Hematopoietic multipotent progenitor cell treated with erythropoietin and hydrocortisone succinate and interleukin-3 and kit ligand, for 17 days (in vitro differentiated cells): ENCODE results near the gene FBXO31.

Experiments used
- DNase-seq: peaks from one replicate; pipeline ENCODE4 v3.0.0-alpha.2; 2015; ENCODE audit warnings: low spot score

The FBXO31 gene

GRCh38 chr16:87383505-87384161, at the start of gene FBXO31:
FBXO31 (minus strand) TSS chr16:87383776; CDS start chr16:87383744, 32 bp downstream.
- peak; percentile 86 for DNase-seq

- no peak for DNase-seq
These were observed 48.8 kb upstream of the FBXO31 start for GRCh38 chr16:87432330-87432915.

- DNase-seq, result no peak
These were observed 48.4 kb upstream of the FBXO31 start for GRCh38 chr16:87431926-87432325.

- DNase-seq, result no peak
These were observed 43.0 kb upstream of the FBXO31 start for GRCh38 chr16:87426423-87427215.

GRCh38 chr16:87425941-87426340, 42.4 kb upstream of the FBXO31 start:
- DNase-seq, result no peak

- no peak for DNase-seq
These were observed 40.7 kb upstream of the FBXO31 start for GRCh38 chr16:87424266-87424665.

GRCh38 chr16:87423429-87423828, 39.9 kb upstream of the FBXO31 start:
- DNase-seq, result no peak

GRCh38 chr16:87422106-87422505, 38.5 kb upstream of the FBXO31 start:
- DNase-seq, result no peak

- no peak for DNase-seq
These were observed 37.7 kb upstream of the FBXO31 start for GRCh38 chr16:87421003-87421912.

GRCh38 chr16:87420026-87421002, 36.7 kb upstream of the FBXO31 start:
- no peak for DNase-seq

GRCh38 chr16:87418644-87419043, 35.1 kb upstream of the FBXO31 start:
- no peak for DNase-seq

- DNase-seq, result no peak
These were observed 34.6 kb upstream of the FBXO31 start for GRCh38 chr16:87418216-87418615.

GRCh38 chr16:87417528-87417910, 33.9 kb upstream of the FBXO31 start:
- no peak for DNase-seq

- no peak for DNase-seq
These were observed 33.4 kb upstream of the FBXO31 start for GRCh38 chr16:87416826-87417527.

- no peak for DNase-seq
These were observed 31.9 kb upstream of the FBXO31 start for GRCh38 chr16:87415441-87415840.

- DNase-seq, result no peak
These were observed 30.7 kb upstream of the FBXO31 start for GRCh38 chr16:87414251-87414680.

GRCh38 chr16:87412996-87413421, 29.4 kb upstream of the FBXO31 start:
- DNase-seq, result no peak

GRCh38 chr16:87412371-87412995, 28.9 kb upstream of the FBXO31 start:
- DNase-seq, result no peak

- no peak for DNase-seq
These were observed 28.0 kb upstream of the FBXO31 start for GRCh38 chr16:87411375-87412271.
